G401.6 (cell line): ENCODE measurements around the gene NPC1.
A peak's percentile ranks its signal among the peaks of the same experiment; 100 is the strongest.
"Not testable (repeated sequence)": the region's sequence is repeated elsewhere in the genome, so short reads cannot be mapped to it uniquely, and the experiment has no call there.

ENCODE experiments used
- FAIRE-seq: peaks from 2 replicates; lab custom pipeline; 2012; peaks lifted over from hg19 to GRCh38; lab: Jason Lieb, UNC

Gene NPC1

GRCh38 chr18:23521271-23521670 lies 65.0 kb downstream of the NPC1 start:
- no peak for FAIRE-seq

- no peak for FAIRE-seq
Observed at GRCh38 chr18:23519734-23520133, 66.6 kb downstream of the NPC1 start.

GRCh38 chr18:23515911-23516546 lies 70.3 kb downstream of the NPC1 start:
- FAIRE-seq: peak; percentile 67

- no peak for FAIRE-seq
Observed at GRCh38 chr18:23512641-23513040, 73.7 kb downstream of the NPC1 start.

- not testable (repeated sequence) for FAIRE-seq
Observed at GRCh38 chr18:23512216-23512615, 74.1 kb downstream of the NPC1 start.

GRCh38 chr18:23510923-23511322 lies 75.4 kb downstream of the NPC1 start:
- not testable (repeated sequence) for FAIRE-seq

- no peak for FAIRE-seq
Observed at GRCh38 chr18:23506393-23506792, 79.9 kb downstream of the NPC1 start.

- FAIRE-seq: no peak
Observed at GRCh38 chr18:23504720-23505119, 81.6 kb downstream of the NPC1 start.

GRCh38 chr18:23503963-23504344 lies 82.4 kb downstream of the NPC1 start:
- FAIRE-seq: no peak

- FAIRE-seq: no peak
Observed at GRCh38 chr18:23503038-23503962, 83.0 kb downstream of the NPC1 start, which contains the start of gene RMC1. TSS of gene RMC1 (plus strand) at chr18:23503511. CDS start at chr18:23503619, 108 bp downstream.

GRCh38 chr18:23502516-23503037 lies 83.7 kb downstream of the NPC1 start:
- no peak for FAIRE-seq

GRCh38 chr18:23501626-23502025 lies 84.7 kb downstream of the NPC1 start:
- FAIRE-seq: no peak

- FAIRE-seq: no peak
Observed at GRCh38 chr18:23499291-23499781, 87.0 kb downstream of the NPC1 start.

GRCh38 chr18:23498877-23499276 lies 87.4 kb downstream of the NPC1 start:
- FAIRE-seq: peak; percentile 81

- no peak for FAIRE-seq
Observed at GRCh38 chr18:23498117-23498516, 88.2 kb downstream of the NPC1 start.

GRCh38 chr18:23495723-23496440 lies 90.4 kb downstream of the NPC1 start:
- no peak for FAIRE-seq

GRCh38 chr18:23494992-23495391 lies 91.3 kb downstream of the NPC1 start:
- no peak for FAIRE-seq

GRCh38 chr18:23493654-23494053 lies 92.7 kb downstream of the NPC1 start:
- no peak for FAIRE-seq

- FAIRE-seq: not testable (repeated sequence)
Observed at GRCh38 chr18:23489586-23489985, 96.7 kb downstream of the NPC1 start.

- peak; percentile 65 for FAIRE-seq
Observed at GRCh38 chr18:23487738-23488570, 98.4 kb downstream of the NPC1 start.

- FAIRE-seq: no peak
Observed at GRCh38 chr18:23485386-23485785, 100.9 kb downstream of the NPC1 start.
